GM11168 (cell line): ENCODE data around the gene CYB5D1.
"Not testable (repeated sequence)": the region's sequence is repeated elsewhere in the genome, so short reads cannot be mapped to it uniquely, and the experiment has no call there.

ENCODE experiments used
- in situ Hi-C: fragments of 300-500 bp; cut with MboI; formaldehyde crosslinking; loops from one replicate; pipeline ENCODE4 v1.12.0; 2022; ENCODE audit warnings: low sequenced_read_pairs; ENCODE audit not compliant: unreplicated experiment

Gene CYB5D1

GRCh38 chr17:7854851-7855659 is 2.7 kb upstream of the CYB5D1 start, which contains the start of gene TMEM88:
Gene TMEM88 (plus strand): TSS chr17:7855066. CDS start chr17:7855075, 9 bp downstream.
- in situ Hi-C loops: no loop called here

- in situ Hi-C loops: no loop called here
These were observed 2.2 kb upstream of the CYB5D1 start for GRCh38 chr17:7855660-7856010.

GRCh38 chr17:7856011-7856810 is 1.6 kb upstream of the CYB5D1 start:
- in situ Hi-C loops: no loop called here

GRCh38 chr17:7856811-7857712 is 741 bp upstream of the CYB5D1 start, which contains the start of gene NAA38:
Gene NAA38 (minus strand): TSS chr17:7857559. CDS start chr17:7857463, 96 bp downstream.
- in situ Hi-C loops: no loop called here

GRCh38 chr17:7858522-7858810 is 663 bp downstream of the CYB5D1 start:
- in situ Hi-C loops: no loop called here

- in situ Hi-C loops: no loop called here
These were observed 1.2 kb downstream of the CYB5D1 start for GRCh38 chr17:7859028-7859427.

GRCh38 chr17:7862692-7863437 is 5.1 kb downstream of the CYB5D1 start:
- in situ Hi-C loops: no loop called here

- in situ Hi-C loops: not testable (repeated sequence)
These were observed 6.6 kb downstream of the CYB5D1 start for GRCh38 chr17:7864384-7864783.

- in situ Hi-C loops: no loop called here
These were observed 7.3 kb downstream of the CYB5D1 start for GRCh38 chr17:7864995-7865650.

GRCh38 chr17:7867881-7868329 is 10.1 kb downstream of the CYB5D1 start:
- in situ Hi-C loops: no loop called here

GRCh38 chr17:7873051-7873450 is 15.2 kb downstream of the CYB5D1 start:
- in situ Hi-C loops: no loop called here

- in situ Hi-C loops: no loop called here
These were observed 18.1 kb downstream of the CYB5D1 start for GRCh38 chr17:7875804-7876370.

- in situ Hi-C loops: no loop called here
These were observed 20.4 kb downstream of the CYB5D1 start for GRCh38 chr17:7878234-7878633.

GRCh38 chr17:7880076-7880868 is 22.5 kb downstream of the CYB5D1 start:
- in situ Hi-C loops: no loop called here

GRCh38 chr17:7881276-7882054 is 23.7 kb downstream of the CYB5D1 start:
- in situ Hi-C loops: no loop called here

GRCh38 chr17:7882068-7882467 is 24.3 kb downstream of the CYB5D1 start:
- in situ Hi-C loops: no loop called here

GRCh38 chr17:7882629-7883028 is 24.8 kb downstream of the CYB5D1 start:
- in situ Hi-C loops: no loop called here
